ENCODE data around the gene ZNF300. TPM values are rescaled to one million over a fixed set of nuclear protein-coding genes. Genes with fewer than 3 reads are reported as not detected.
"Not testable (repeated sequence)": the region's sequence is repeated elsewhere in the genome, so short reads cannot be mapped to it uniquely, and the experiment has no call there.

The ZNF300 gene
- total RNA-seq, 1 donor from 2014 or later, result 12.4 TPM

DNA sequence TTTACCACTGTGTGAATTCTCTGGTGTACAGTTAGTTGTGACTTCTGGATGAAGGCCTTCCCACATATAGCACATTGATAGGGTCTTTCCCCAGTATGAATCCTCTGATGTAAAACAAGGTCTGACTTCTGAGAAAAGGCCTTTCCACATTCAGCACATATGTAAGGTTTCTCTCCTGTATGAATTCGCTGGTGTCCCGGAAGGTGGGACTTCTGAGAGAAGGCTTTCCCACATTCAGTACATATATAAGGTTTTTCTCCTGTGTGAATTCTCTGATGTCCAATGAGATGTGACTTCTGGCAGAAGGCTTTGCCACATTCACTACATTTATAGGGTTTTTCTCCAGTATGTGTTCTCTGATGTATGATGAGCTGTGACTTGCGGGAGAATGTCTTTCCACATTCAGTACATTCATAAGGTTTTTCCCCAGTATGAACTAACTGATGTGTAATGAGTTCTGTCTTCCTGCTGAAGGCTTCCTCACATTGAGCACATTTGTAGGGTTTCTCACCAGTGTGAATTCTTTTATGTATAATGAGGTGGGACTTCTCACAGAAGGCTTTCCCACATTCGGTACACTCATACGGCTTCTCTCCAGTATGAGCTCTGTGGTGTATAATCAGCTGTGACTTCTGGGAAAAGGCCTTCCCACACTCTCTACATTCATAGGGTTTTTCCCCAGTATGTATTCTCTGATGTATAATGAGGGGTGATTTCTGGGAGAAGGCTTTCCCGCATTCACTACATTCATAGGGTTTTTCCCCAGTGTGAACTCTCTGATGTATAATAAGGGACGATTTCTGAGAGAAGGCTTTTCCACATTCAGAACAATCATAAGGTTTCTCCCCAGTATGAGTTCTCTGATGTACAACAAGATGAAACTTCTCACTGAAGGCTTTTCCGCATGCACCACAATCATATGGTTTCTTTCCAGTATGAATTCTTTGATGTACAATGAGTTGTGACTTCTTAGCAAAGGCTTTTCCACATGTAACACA lies 9.1 kb downstream of the ZNF300 start:
- Mint-ChIP-seq H3K4me1 (no peaks in the 10 kb centered on the region), H3K36me3 (ENCODE audit: low read depth) (peaks cover 69% of the 10 kb centered on the region), H3K9me3 (peaks cover 54% of the 10 kb centered on the region), H3K27ac (ENCODE audit: unreplicated experiment) (no peak overlapping the region), H3K27me3 (ENCODE audit: low read depth) (no peaks in the 10 kb centered on the region), H3K4me3 (no peak overlapping the region)
- no peak for DNase-seq (ENCODE audit: low read depth, low spot score)
- TF ChIP-seq, protein P1, sequence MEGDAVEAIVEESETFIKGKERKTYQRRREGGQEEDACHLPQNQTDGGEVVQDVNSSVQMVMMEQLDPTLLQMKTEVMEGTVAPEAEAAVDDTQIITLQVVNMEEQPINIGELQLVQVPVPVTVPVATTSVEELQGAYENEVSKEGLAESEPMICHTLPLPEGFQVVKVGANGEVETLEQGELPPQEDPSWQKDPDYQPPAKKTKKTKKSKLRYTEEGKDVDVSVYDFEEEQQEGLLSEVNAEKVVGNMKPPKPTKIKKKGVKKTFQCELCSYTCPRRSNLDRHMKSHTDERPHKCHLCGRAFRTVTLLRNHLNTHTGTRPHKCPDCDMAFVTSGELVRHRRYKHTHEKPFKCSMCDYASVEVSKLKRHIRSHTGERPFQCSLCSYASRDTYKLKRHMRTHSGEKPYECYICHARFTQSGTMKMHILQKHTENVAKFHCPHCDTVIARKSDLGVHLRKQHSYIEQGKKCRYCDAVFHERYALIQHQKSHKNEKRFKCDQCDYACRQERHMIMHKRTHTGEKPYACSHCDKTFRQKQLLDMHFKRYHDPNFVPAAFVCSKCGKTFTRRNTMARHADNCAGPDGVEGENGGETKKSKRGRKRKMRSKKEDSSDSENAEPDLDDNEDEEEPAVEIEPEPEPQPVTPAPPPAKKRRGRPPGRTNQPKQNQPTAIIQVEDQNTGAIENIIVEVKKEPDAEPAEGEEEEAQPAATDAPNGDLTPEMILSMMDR (conservative IDR thresholded peaks at IDR 0.05), result no peak

DNA sequence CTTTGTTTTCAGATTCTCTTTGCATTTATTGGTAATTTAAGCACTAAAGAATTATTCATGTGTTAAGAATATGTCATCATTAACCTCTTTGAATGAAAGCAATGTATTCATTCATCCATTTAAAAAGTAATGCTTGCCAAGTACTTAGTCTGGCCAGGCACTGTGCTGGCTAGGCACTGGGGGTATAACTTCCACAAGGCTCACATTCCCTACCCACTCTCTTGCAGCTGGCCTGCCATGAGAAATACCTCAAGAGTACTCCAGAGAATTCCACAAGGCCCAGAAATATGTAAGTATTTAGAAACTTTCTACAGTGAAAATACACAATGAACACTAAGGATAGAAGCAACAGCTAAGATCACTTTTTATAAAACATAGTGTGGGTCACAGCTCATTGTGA lies 25.4 kb downstream of the ZNF300 start:
- peaks cover 22% of the 10 kb centered on the region for H3K9me3 Mint-ChIP-seq
- H3K27ac Mint-ChIP-seq (ENCODE audit: unreplicated experiment), result no peak overlapping the region
- H3K4me3 Mint-ChIP-seq, result no peak overlapping the region
- TF ChIP-seq, protein P1 (conservative IDR thresholded peaks at IDR 0.05), result no peak
- peaks cover 14% of the 10 kb centered on the region for H3K27me3 Mint-ChIP-seq (ENCODE audit: low read depth)
- H3K4me1 Mint-ChIP-seq, result no peaks in the 10 kb centered on the region
- H3K36me3 Mint-ChIP-seq (ENCODE audit: low read depth), result no peaks in the 10 kb centered on the region
- DNase-seq (ENCODE audit: low read depth, low spot score), result no peak

DNA sequence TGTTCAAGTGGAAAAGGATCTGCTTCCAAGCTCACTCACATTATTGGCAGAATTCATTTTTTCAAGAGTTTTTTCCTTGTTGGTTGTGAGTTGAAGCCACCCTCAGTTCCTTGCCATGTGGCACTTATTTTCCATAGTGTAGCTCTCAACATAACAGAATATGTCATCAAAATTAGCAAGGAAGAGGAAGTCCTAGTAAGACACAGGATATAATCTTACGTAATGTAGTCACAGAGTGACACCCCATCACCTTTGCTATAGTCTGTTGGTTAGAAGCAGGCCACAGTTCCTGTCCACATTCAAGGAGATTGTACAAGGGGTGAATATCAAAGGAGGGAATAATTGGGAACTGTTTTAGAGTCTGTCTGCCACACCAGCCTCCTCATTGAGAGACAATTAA lies 42.7 kb downstream of the ZNF300 start:
- Mint-ChIP-seq H3K9me3 (peaks cover 7% of the 10 kb centered on the region), H3K4me1 (no peaks in the 10 kb centered on the region), H3K36me3 (ENCODE audit: low read depth) (no peaks in the 10 kb centered on the region), H3K4me3 (no peak overlapping the region), H3K27ac (ENCODE audit: unreplicated experiment) (no peak overlapping the region), H3K27me3 (ENCODE audit: low read depth) (peaks cover 29% of the 10 kb centered on the region)
- TF ChIP-seq, protein P1 (conservative IDR thresholded peaks at IDR 0.05), result no peak
- no peak for DNase-seq (ENCODE audit: low read depth, low spot score)

DNA sequence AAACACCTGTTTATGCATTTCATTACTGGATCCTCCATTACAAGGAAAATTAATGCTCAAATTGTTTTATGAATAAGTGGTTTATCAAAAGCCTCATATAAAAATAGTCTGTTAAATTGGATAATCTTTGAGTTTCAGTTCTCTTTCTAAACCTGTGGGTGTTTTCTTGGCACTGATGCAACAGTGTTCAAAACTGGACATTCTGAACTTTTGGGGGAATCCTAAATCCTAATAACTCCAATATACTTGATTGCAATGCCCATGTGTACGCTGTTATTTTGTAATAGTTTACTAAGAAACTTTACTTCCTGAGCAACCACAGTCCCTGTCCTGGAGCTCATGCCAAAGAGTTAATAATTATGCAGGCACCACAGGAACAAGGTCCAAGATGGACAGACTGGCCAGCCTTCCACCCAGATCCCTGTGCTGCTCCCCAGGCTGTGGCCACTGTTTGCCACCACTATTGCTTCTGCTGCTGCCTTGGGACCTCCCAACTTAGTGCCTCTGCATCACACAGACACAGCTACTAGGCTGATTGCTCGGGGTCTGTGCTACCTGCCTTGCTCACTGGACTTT lies 44.4 kb downstream of the ZNF300 start:
- TF ChIP-seq, protein P1 (conservative IDR thresholded peaks at IDR 0.05), result no peak
- H3K27me3 Mint-ChIP-seq (ENCODE audit: low read depth), result peaks cover 23% of the 10 kb centered on the region
- H3K4me3 Mint-ChIP-seq, result no peak overlapping the region
- no peaks in the 10 kb centered on the region for H3K4me1 Mint-ChIP-seq
- no peak for DNase-seq (ENCODE audit: low read depth, low spot score)
- H3K36me3 Mint-ChIP-seq (ENCODE audit: low read depth), result no peaks in the 10 kb centered on the region
- H3K9me3 Mint-ChIP-seq, result peaks cover 5% of the 10 kb centered on the region
- H3K27ac Mint-ChIP-seq (ENCODE audit: unreplicated experiment), result no peak overlapping the region

DNA sequence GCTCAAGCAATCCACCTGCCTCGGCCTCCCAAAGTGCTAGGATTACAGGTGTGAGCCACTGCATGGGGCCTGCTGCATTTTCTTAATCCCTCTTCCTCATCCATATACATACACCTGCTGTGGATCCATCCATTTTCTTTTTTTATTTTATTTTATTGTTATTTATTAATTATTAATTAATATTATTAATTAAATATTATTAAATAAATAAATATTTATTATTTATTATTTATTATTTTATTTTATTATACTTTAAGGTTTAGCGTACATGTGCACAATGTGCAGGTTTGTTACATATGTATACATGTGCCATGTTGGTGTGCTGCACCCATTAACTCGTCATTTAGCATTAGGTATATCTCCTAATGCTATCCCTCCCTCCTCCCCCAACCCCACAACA lies 48.1 kb downstream of the ZNF300 start:
- not testable (repeated sequence) for H3K36me3 Mint-ChIP-seq (ENCODE audit: low read depth); H3K4me1 Mint-ChIP-seq; H3K9me3 Mint-ChIP-seq; DNase-seq (ENCODE audit: low read depth, low spot score); H3K4me3 Mint-ChIP-seq; H3K27ac Mint-ChIP-seq (ENCODE audit: unreplicated experiment)
- peaks cover 19% of the 10 kb centered on the region for H3K27me3 Mint-ChIP-seq (ENCODE audit: low read depth)

DNA sequence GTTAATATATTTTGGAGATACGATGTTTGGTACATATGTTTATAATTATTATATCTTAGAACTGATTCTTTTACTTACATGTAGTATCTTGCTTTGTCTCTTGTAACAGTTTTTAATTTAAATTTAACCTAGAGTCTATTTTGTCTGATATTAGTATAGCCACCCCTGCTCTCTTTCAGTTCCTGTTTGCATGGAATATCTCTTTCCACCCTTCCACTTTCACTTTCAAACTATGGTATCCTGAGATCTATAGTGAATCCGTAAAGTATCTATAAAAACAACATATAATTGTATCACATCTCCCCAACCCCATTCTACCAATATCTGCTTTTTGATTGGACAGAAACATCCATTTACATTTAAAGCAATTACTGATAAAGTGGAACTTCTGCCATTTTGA lies 51.2 kb downstream of the ZNF300 start:
- no peak for DNase-seq (ENCODE audit: low read depth, low spot score)
- TF ChIP-seq, protein P1 (conservative IDR thresholded peaks at IDR 0.05), result no peak
- no peaks in the 10 kb centered on the region for H3K9me3 Mint-ChIP-seq
- H3K4me1 Mint-ChIP-seq, result no peaks in the 10 kb centered on the region
- no peaks in the 10 kb centered on the region for H3K36me3 Mint-ChIP-seq (ENCODE audit: low read depth)
- H3K27me3 Mint-ChIP-seq (ENCODE audit: low read depth), result peaks cover 34% of the 10 kb centered on the region
- no peak overlapping the region for H3K4me3 Mint-ChIP-seq
- H3K27ac Mint-ChIP-seq (ENCODE audit: unreplicated experiment), result no peak overlapping the region
